A673 (cell line): ENCODE data around the gene SNX2. TPM values are rescaled to one million over a fixed set of nuclear protein-coding genes. Genes with fewer than 3 reads are reported as not detected.

Source experiments
- BruUV-seq: library from RNA; stranded (reverse); fragments of 400-500 nt; replicated peaks from 2 replicates; lab custom pipeline; 2021; lab: Mats Ljungman, UMichigan
- CTCF ChIA-PET: fragments of 300-600 bp; sonication (Branson Sonifier 250); formaldehyde crosslinking; loops from one replicate; lab custom pipeline; 2022; ENCODE audit warnings: antibody characterized with exemption; lab: Charles Lee
- POLR2A ChIA-PET: fragments of 300-600 bp; sonication (Branson Sonifier 250); formaldehyde crosslinking; loops from one replicate; lab custom pipeline; 2022; ENCODE audit warnings: antibody characterized with exemption; ENCODE audit not compliant: low non-redundant PET; lab: Charles Lee
- DNase-seq: peaks from one replicate; pipeline ENCODE4 v3.0.0-alpha.2; 2015; ENCODE audit warnings: low spot score
- H3K27ac ChIP-seq: fragments of 200-600 bp; sonication (generic); 2 replicates; pipeline ENCODE4 v1.5.1; 2016; ENCODE audit warnings: mixed run types, low read depth, mild to moderate bottlenecking, mixed read lengths, antibody characterized with exemption, low read length; ENCODE audit not compliant: poor library complexity, severe bottlenecking
- H3K27me3 ChIP-seq: fragments of 200-600 bp; sonication (generic); replicated peaks from 2 replicates; pipeline ENCODE4 v1.6.1; 2017; ENCODE audit warnings: mixed run types, low read depth, mild to moderate bottlenecking, mixed read lengths, antibody characterized with exemption, low read length; ENCODE audit not compliant: insufficient read depth, poor library complexity
- H3K36me3 ChIP-seq: fragments of 200-600 bp; sonication (generic); 2 replicates; pipeline ENCODE4 v1.6.1; 2016; ENCODE audit warnings: mixed run types, mild to moderate bottlenecking, mixed read lengths, antibody characterized with exemption, low read length; ENCODE audit not compliant: insufficient read depth, poor library complexity, severe bottlenecking
- H3K4me1 ChIP-seq: fragments of 200-600 bp; sonication (generic); 2 replicates; pipeline ENCODE4 v1.6.1; 2017; ENCODE audit warnings: mixed run types, mild to moderate bottlenecking, mixed read lengths, antibody characterized with exemption, low read length; ENCODE audit not compliant: insufficient read depth, poor library complexity, severe bottlenecking
- H3K4me3 ChIP-seq: fragments of 200-600 bp; sonication (generic); 2 replicates; pipeline ENCODE4 v1.5.1; 2016; ENCODE audit warnings: low read depth, mixed run types, mild to moderate bottlenecking, mixed read lengths, low read length; ENCODE audit not compliant: poor library complexity, severe bottlenecking
- H3K9me3 ChIP-seq: fragments of 200-600 bp; sonication (generic); 2 replicates; pipeline ENCODE4 v1.6.1; 2016; ENCODE audit warnings: mixed run types, low read depth, mild to moderate bottlenecking, mixed read lengths, antibody characterized with exemption, low read length; ENCODE audit not compliant: poor library complexity, severe bottlenecking
- EZH2 ChIP-seq: fragments of 200-600 bp; sonication (generic); IDR thresholded peaks from 2 replicates; pipeline ENCODE4 v1.6.1; 2017; ENCODE audit warnings: borderline replicate concordance, low read depth, mild to moderate bottlenecking, mixed read lengths, antibody characterized with exemption, low read length; ENCODE audit not compliant: poor library complexity, severe bottlenecking
- intact Hi-C: fragments of 100-400 bp; cut with micrococcal nuclease; formaldehyde crosslinking; loops from one replicate; pipeline ENCODE4 v1.10.0; 2022; ENCODE audit not compliant: unreplicated experiment
- total RNA-seq: library from RNA; stranded (reverse); gene quantifications from 2 replicates; pipeline ENCODE4 v1.2.3, GENCODE V29; 2021
- TF ChIP-seq, protein P1 (sequence below): fragments of 300-800, 200-600 bp; sonication (generic); conservative IDR thresholded peaks from 2 replicates; pipeline ENCODE4 v1.5.1; 2017; ENCODE audit warnings: low read depth, mild to moderate bottlenecking, antibody characterized with exemption, low read length, moderate library complexity, mixed read lengths

SNX2 gene
- total RNA-seq, 1 experiment from 2014 or later: 64.3 TPM

DNA sequence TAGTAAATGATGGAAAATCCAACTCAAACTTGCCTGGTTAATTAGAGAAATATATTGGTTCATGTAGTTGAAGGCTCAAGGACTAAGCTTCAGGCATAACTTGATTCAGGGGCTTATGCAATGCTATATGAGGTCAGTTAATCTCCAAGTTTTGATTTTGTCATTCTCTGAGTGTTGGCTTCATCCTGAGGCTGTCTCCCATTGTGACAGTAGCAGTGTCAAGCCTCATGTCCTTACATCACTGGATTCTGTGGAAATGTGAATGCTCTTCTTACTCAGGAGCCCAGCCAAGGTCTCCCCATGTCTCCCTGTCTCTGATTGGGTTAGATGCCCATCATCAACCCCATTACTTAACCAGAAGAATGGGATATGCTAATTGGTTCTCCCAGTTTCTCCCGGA, 44.4 kb upstream of the SNX2 start:
- Histone ChIP-seq H3K4me1 (no peaks in the 10 kb centered on the region), H3K27ac (no peak overlapping the region), H3K9me3 (no peaks in the 10 kb centered on the region), H3K27me3 (no peaks in the 10 kb centered on the region), H3K4me3 (no peak overlapping the region), H3K36me3 (no peaks in the 10 kb centered on the region)
- ChIA-PET POLR2A (no interaction called here), CTCF (no interaction called here)
- DNase-seq: no peak
- TF ChIP-seq EZH2: no peak
- TF ChIP-seq, protein P1, sequence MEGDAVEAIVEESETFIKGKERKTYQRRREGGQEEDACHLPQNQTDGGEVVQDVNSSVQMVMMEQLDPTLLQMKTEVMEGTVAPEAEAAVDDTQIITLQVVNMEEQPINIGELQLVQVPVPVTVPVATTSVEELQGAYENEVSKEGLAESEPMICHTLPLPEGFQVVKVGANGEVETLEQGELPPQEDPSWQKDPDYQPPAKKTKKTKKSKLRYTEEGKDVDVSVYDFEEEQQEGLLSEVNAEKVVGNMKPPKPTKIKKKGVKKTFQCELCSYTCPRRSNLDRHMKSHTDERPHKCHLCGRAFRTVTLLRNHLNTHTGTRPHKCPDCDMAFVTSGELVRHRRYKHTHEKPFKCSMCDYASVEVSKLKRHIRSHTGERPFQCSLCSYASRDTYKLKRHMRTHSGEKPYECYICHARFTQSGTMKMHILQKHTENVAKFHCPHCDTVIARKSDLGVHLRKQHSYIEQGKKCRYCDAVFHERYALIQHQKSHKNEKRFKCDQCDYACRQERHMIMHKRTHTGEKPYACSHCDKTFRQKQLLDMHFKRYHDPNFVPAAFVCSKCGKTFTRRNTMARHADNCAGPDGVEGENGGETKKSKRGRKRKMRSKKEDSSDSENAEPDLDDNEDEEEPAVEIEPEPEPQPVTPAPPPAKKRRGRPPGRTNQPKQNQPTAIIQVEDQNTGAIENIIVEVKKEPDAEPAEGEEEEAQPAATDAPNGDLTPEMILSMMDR: no peak
- BruUV-seq: no TSS peak
- intact Hi-C loops: no loop called here

DNA sequence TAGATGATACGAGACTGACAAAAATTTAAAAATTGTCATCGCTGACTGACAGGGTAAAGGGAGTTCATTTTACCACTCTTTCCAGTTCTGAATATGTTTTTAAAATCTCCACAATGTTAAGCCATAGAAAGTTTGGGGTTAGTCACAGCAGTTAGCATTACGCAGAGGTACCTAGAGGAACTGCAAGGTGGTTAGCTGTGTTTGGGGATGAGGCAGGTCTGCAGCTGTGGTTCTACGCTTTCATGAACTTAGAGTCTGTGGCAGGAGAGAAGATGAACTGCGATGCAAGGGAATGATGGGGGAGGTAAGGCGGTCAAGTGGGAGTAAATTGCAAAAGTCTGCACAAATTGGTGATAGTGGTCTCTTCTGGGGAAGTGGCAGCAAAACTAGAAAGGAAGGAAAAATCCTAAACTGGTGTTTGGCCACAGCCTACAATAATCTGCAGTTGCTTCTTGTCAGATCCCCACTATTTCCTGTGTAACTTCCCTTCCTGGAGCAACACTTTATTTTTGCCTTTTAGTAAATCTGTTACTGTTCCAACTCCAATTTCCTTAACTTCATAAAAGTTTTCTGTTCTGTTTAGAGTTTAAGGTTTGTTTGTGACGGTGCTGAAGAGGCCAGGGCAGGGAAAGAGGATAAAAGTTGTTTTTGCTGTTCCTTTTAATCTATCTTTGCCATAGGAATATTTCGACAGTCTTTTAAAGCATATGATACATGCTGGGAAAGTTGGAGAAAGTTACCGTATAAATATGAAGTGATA, 38.6 kb upstream of the SNX2 start:
- CTCF ChIA-PET: no interaction called here
- TF ChIP-seq EZH2: no peak
- TF ChIP-seq, protein P1: no peak
- Histone ChIP-seq H3K36me3 (no peaks in the 10 kb centered on the region), H3K27me3 (no peaks in the 10 kb centered on the region), H3K4me1 (no peaks in the 10 kb centered on the region), H3K4me3 (no peak overlapping the region), H3K9me3 (no peaks in the 10 kb centered on the region), H3K27ac (no peak overlapping the region)
- POLR2A ChIA-PET: no interaction called here
- intact Hi-C loops: no loop called here
- no TSS peak for BruUV-seq
- DNase-seq: no peak

DNA sequence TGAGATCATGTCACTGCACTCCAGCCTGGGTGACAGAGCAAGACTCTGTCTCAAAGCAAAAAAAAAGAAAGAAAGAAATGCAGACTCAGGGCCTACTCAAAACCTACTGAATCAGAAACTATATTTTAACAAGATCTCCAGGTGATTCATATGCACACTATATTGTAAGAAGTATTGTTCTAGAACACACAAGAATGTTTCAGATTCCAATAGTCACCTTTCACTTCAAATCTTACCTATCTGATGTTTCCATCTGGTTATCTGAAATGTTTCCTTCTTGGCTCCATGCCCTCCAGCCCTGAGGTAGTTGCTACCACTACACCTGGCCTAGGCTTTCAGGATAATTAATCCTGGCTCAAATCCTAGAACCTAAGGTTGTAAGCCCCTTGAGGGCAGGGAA, 36.8 kb upstream of the SNX2 start:
- intact Hi-C loops: no loop called here

More for the DNA sequence above, 36.8 kb upstream of the SNX2 start:
- TF ChIP-seq, protein P1: no peak
- no peak for TF ChIP-seq EZH2
- no peaks in the 10 kb centered on the region for H3K4me1 ChIP-seq
- CTCF ChIA-PET: no interaction called here
- no peak for DNase-seq
- no peak overlapping the region for H3K27ac ChIP-seq
- no peaks in the 10 kb centered on the region for H3K9me3 ChIP-seq
- no TSS peak for BruUV-seq
- no peaks in the 10 kb centered on the region for H3K36me3 ChIP-seq
- H3K27me3 ChIP-seq: no peaks in the 10 kb centered on the region
- no peak overlapping the region for H3K4me3 ChIP-seq
- POLR2A ChIA-PET: no interaction called here
